22Rv1 (cell line): ENCODE data around the gene FAM13C.

Experiments used
- CTCF ChIP-seq: fragments of 450-650 bp; IDR thresholded peaks from 2 replicates; pipeline ENCODE4 v1.5.1; 2017; ENCODE audit warnings: mild to moderate bottlenecking
- ZFX ChIP-seq: fragments of 450-650 bp; IDR thresholded peaks from 2 replicates; pipeline ENCODE4 v1.6.1; 2017; ENCODE audit warnings: antibody characterized with exemption, borderline replicate concordance

- TF ChIP-seq CTCF (no peak), ZFX (no peak)
These were observed 86.2 kb downstream of the FAM13C start for GRCh38 chr10:59276133-59276532.
